ENCODE results near the gene TELO2. TPM values are rescaled to one million over a fixed set of nuclear protein-coding genes. Genes with fewer than 3 reads are reported as not detected.

Gene TELO2
- total RNA-seq, 1 donor from 2014 or later: 77.2 TPM

- no peak overlapping the region for H3K27ac Mint-ChIP-seq
- no peaks in the 10 kb centered on the region for H3K27me3 Mint-ChIP-seq
- DNase-seq (ENCODE audit: low spot score, unreplicated experiment): no peak
- TF ChIP-seq, protein P1, sequence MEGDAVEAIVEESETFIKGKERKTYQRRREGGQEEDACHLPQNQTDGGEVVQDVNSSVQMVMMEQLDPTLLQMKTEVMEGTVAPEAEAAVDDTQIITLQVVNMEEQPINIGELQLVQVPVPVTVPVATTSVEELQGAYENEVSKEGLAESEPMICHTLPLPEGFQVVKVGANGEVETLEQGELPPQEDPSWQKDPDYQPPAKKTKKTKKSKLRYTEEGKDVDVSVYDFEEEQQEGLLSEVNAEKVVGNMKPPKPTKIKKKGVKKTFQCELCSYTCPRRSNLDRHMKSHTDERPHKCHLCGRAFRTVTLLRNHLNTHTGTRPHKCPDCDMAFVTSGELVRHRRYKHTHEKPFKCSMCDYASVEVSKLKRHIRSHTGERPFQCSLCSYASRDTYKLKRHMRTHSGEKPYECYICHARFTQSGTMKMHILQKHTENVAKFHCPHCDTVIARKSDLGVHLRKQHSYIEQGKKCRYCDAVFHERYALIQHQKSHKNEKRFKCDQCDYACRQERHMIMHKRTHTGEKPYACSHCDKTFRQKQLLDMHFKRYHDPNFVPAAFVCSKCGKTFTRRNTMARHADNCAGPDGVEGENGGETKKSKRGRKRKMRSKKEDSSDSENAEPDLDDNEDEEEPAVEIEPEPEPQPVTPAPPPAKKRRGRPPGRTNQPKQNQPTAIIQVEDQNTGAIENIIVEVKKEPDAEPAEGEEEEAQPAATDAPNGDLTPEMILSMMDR (IDR thresholded peaks at IDR 0.05; ENCODE audit: unreplicated experiment): no peak
- no peaks in the 10 kb centered on the region for H3K4me1 Mint-ChIP-seq (ENCODE audit: low read depth)
- no peaks in the 10 kb centered on the region for H3K36me3 Mint-ChIP-seq (ENCODE audit: insufficient read depth)
- no peaks in the 10 kb centered on the region for H3K9me3 Mint-ChIP-seq (ENCODE audit: low read depth)
- no peak overlapping the region for H3K4me3 Mint-ChIP-seq (ENCODE audit: low read depth)
Observed at GRCh38 chr16:1535391-1536291, 42.5 kb downstream of the TELO2 start.

DNA sequence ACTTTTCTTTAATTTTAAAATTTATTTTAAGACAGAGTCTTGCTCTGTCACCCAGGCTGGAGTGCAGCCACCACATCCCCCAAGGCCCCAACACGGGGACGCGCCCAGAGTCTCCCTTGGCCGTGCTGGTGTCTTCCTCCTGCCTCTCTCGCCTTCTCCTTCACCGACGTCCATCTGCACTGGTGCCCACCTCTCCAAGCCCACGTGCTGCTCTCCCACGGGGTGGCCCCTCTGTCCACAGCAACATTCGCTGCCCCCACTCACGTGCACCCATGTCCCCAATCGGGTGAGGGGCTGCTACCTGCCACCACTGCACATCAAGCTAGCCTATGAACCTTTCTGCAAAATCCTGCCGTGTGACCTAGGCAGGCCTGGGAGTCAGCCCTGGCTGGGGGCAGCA lies 43.4 kb downstream of the TELO2 start:
- TF ChIP-seq, protein P1 (IDR thresholded peaks at IDR 0.05; ENCODE audit: unreplicated experiment): no peak
- Mint-ChIP-seq H3K27me3 (no peaks in the 10 kb centered on the region), H3K27ac (peak overlapping the region; percentile 68), H3K4me1 (ENCODE audit: low read depth) (no peaks in the 10 kb centered on the region), H3K9me3 (ENCODE audit: low read depth) (no peaks in the 10 kb centered on the region), H3K4me3 (ENCODE audit: low read depth) (no peak overlapping the region), H3K36me3 (ENCODE audit: insufficient read depth) (no peaks in the 10 kb centered on the region)
- no peak for DNase-seq (ENCODE audit: low spot score, unreplicated experiment)

DNA sequence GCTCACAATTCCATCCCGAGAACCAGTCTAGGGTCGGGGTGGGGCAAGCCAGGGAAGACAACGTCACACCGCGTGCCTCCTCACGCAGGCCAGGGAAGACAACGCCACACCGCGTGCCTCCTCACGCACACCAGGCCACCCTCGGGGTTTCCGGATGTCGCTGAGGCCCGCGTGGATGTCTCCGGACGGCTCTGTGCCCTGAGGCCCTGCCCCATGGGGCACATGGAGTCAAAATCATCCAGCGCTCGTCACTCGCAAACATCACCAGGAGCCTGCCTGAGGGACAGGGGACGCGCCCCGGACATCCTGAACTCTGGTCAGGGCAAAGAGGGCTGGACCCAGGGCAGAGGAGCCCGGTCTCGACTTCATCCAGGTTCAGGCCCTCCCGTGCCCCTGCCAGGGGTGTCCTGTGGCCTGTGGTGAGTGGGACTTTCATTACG lies 44.0 kb downstream of the TELO2 start:
- TF ChIP-seq, protein P1 (IDR thresholded peaks at IDR 0.05; ENCODE audit: unreplicated experiment): no peak
- DNase-seq (ENCODE audit: low spot score, unreplicated experiment): no peak
- Mint-ChIP-seq H3K4me3 (ENCODE audit: low read depth) (no peak overlapping the region), H3K27ac (peak overlapping the region; percentile 68), H3K4me1 (ENCODE audit: low read depth) (no peaks in the 10 kb centered on the region), H3K36me3 (ENCODE audit: insufficient read depth) (no peaks in the 10 kb centered on the region), H3K27me3 (no peaks in the 10 kb centered on the region), H3K9me3 (ENCODE audit: low read depth) (no peaks in the 10 kb centered on the region)

- H3K9me3 Mint-ChIP-seq (ENCODE audit: low read depth): no peaks in the 10 kb centered on the region
Observed at GRCh38 chr16:1537763-1538289, 44.7 kb downstream of the TELO2 start.

GRCh38 chr16:1538804-1539520 lies 45.8 kb downstream of the TELO2 start:
- no peaks in the 10 kb centered on the region for H3K36me3 Mint-ChIP-seq (ENCODE audit: insufficient read depth)
- H3K27ac Mint-ChIP-seq: no peak overlapping the region
- TF ChIP-seq, protein P1 (IDR thresholded peaks at IDR 0.05; ENCODE audit: unreplicated experiment): no peak
- H3K27me3 Mint-ChIP-seq: no peaks in the 10 kb centered on the region
- H3K4me1 Mint-ChIP-seq (ENCODE audit: low read depth): no peaks in the 10 kb centered on the region
- no peaks in the 10 kb centered on the region for H3K9me3 Mint-ChIP-seq (ENCODE audit: low read depth)
- no peak overlapping the region for H3K4me3 Mint-ChIP-seq (ENCODE audit: low read depth)
- DNase-seq (ENCODE audit: low spot score, unreplicated experiment): no peak

More at GRCh38 chr16:1537763-1538289, 44.7 kb downstream of the TELO2 start:
- H3K27me3 Mint-ChIP-seq: no peaks in the 10 kb centered on the region
- H3K4me1 Mint-ChIP-seq (ENCODE audit: low read depth): no peaks in the 10 kb centered on the region
- H3K36me3 Mint-ChIP-seq (ENCODE audit: insufficient read depth): no peaks in the 10 kb centered on the region
- H3K4me3 Mint-ChIP-seq (ENCODE audit: low read depth): no peak overlapping the region
- DNase-seq (ENCODE audit: low spot score, unreplicated experiment): no peak
- no peak overlapping the region for H3K27ac Mint-ChIP-seq
- TF ChIP-seq, protein P1 (IDR thresholded peaks at IDR 0.05; ENCODE audit: unreplicated experiment): no peak

Data from progenitor cell of endocrine pancreas (in vitro differentiated cells).